ENCODE data around the gene FHOD1.
A peak's percentile ranks its signal among the peaks of the same experiment; 100 is the strongest.

The FHOD1 gene

DNA sequence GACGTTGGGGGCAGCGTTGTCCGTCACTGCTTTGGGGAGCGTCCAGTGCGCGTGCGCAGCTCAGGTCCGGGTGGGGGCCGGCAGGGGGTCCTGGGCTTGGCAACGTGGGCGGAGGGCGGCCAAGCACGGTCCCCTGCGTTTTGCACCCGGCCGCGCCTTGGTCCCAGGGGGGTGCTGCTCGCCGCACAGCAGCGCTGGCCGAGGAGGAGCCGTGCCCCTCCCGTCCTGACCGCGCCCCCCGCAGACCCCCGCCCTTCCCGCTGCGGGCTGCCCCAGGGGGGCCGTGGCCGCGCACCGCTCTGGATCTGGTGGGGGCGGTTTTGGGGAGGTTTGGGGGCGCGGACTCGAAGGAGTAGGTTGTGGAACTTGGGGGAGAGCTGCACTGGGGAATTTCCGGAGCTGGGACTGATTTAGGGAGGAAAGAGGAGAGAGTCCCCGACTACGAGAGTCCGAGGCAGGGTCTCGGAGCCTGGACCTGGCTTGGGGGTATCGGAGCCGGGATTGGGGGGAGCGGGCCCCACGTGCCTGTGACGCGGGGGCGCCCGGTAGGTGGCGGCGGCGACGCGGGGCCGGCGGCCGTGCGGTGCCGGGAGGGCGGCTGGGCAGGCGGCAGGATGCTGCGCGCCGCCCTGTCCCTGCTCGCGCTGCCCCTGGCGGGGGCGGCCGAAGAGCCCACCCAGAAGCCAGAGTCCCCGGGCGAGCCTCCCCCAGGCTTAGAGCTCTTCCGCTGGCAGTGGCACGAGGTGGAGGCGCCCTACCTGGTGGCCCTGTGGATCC lies 1.3 kb upstream of the FHOD1 start, which contains the start of gene SLC9A5:
TSS of gene SLC9A5 (plus strand) at position 579 of the 777 bp plus-strand sequence. CDS start at position 615, 36 bp downstream.
- no peak for DNase-seq

DNA sequence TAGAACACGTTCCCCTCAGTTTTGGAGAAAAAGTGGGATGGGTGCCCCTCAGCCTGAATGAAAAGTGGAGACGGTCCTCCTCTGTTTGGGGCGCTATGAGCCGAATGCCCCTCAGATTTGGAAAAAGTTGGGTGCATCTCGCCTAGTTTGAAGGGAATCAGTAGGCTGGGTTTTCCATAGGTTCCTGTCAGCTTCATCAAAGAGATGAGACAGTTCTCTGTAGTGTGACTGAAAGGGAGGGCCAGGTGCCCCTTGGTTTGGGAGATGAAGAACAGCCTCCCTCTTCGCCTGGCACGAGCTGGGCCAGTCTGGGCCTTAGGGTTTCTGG lies 756 bp upstream of the FHOD1 start:
- DNase-seq = no peak

DNA sequence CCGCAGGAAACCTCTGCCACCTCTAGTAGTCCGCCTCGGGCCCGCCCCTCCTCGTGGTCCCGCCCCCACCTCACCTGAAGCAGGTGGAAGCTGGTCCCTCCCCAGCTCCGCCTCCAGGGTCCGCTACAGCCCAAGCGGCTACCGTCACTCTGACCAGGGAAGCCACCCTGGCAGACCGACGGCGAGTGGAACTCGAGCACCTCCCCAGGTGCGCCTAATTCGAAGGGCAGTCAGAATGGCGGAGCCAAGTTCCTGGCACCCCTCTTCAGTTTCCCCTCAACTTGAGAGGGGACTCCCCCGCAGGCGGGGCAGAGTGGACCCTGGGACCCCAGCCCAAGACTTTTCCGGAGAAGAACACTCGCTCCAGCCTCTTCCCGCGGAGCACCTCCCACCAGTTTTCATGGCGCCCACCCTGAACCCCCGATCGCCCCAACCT lies 507 bp downstream of the FHOD1 start:
- DNase-seq = peak; percentile 44

DNA sequence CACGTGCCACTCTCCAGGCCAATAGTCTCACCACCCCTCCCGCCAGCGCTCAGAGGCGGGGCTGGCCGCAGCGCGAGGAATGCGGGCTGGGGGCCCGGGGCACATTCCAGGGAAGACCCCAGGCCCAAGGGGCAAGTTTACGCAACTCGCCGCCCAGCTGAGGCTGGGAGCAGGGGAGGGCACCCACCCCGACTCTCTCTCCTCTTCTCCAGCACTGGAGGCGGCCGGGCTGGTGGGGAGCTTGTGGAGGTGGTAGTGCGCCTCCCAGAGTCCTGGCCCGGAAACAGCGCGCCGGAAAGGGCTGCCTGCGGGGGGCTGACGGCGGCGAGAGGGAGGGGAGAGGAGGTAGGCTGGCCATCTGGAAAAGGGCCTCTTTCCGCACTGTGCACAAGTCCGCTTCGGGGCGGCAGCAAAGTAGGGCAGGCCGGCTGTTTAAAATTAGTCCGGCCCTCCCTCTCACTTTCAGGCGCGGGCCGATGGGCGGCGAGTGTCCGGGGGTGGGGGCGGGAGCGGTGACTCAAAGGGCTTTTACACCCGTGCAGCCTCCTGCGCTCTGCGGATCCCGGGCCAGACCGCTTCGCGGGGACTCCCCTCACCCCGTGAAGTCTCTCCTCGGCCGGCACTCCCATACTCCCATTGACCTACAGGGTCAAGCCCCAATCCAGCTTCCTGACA lies 1.1 kb downstream of the FHOD1 start:
- peak; percentile 22 for DNase-seq

DNA sequence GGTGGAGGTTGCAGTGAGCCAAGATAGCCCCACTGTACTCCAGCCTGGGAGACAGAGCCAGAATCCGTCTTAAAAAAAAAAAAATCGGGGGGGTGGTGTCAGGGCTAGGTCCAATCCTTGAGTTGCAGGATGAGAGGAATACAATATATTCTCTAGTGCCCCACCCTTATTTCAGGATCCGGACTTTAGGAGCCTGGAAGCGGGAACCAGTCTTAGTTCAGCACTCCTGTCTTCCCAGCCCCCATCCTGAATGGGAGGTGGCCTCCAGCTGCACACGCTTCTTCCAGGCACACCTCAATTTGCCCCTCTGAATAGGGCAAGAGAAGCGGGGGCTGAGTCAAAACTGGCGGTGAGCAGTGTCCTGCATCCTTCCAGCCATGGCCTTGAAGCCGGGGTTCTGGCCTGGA lies 1.6 kb downstream of the FHOD1 start:
- DNase-seq = no peak

DNA sequence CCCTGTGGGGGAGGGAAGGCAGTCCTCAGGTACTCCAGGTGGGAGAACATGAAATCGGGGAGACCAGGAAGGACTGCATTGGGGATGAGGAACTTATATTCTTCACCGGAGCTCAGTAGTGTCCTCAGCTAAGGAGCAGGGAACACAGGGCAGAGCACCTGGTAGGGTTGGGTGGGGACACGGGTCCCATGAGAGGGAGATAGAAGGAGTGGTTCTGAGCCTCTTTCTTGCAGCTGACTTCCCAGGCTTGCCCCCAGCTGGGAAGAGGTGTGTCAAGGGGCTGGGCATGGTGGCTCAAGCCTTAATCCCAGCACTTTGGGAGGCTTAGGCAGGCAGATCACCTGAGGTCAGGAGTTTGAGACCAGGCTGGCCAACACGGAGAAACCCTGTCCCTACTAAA lies 2.1 kb downstream of the FHOD1 start:
- no peak for DNase-seq

DNA sequence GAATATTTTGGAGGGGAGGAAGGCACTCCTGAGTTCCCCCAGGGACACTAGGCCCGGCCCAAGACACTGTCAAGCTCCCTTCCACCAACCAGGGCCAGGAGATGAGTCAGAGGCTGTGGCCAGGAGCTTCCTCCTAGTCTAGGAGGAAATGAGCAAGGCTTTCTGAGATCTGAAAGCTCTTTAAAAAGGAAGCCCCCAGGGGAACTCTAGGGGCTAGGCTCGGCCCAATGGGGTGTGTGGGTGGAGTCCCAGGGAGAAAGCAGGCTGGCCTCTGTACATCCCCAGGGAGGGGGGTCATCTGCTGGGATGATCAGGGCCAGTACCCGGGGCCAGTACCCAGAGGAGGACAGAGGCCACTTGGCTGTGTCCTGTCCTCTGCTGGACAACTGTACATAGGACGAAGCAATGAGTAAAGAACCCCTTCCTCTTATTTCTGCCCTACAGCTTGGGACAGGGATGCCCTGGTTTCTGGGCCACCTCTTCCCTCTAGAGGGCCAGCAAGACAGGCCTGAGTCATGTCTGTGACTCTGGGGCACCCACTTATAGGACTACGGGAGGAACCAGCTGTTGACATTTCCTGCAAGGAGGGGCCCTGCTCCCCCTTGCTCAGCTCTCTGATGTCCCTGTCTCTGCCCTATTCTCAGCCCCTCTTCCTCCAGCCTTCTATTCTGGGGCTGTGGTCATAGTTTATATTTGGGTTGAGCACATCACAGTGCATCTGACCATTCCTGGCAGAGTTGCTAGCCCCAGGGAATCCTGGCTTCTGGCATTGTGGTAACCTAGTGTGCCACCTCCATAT lies 2.7 kb downstream of the FHOD1 start:
- no peak for DNase-seq

DNA sequence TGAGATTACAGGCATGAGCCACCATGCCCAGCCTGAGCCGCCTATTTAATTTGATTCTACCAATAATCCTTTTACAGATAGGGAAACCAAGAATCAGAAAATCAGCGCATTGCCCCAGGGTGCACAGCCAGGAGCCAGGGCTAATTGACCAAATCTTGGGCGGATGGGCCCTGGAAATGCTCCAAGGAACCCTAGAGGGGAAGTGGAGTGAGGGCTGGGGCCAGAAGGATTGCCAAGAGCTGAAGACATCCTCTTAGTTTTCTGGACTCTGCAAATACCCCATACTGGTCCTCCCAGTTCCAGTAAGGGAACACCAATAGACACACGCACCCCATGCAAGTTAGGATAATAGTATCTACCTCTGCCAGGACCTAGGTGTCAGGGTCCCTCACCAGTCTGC lies 3.8 kb downstream of the FHOD1 start:
- no peak for DNase-seq

DNA sequence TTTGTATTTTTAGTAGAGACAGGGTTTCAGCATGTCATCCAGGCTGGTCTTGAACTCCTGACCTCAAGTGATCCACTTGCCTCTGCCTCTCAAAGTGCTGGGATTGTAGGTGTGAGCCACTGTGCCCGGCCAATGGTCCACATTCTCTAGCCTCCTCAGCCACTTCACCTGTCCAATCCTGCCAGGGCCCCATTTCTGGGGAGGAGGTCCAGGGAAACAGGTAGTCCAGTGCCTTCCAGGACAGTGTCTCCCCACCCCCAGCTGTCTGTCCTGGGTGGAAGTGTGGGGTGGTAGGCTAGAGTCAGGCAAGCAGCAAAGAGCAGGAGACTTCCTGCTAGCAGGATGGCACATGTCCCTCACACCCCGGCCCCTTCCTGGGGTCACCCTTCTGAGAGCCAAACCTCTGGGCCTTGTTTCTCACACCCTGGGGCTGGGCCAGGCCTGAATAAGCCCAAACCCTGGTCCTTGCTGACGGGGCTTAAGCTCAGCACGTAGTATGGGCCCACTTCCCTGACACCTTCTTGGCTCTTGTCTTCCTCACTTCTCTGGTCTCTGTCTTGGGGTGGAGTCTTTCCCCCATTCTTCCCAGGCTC lies 5.0 kb downstream of the FHOD1 start:
- no peak for DNase-seq

DNA sequence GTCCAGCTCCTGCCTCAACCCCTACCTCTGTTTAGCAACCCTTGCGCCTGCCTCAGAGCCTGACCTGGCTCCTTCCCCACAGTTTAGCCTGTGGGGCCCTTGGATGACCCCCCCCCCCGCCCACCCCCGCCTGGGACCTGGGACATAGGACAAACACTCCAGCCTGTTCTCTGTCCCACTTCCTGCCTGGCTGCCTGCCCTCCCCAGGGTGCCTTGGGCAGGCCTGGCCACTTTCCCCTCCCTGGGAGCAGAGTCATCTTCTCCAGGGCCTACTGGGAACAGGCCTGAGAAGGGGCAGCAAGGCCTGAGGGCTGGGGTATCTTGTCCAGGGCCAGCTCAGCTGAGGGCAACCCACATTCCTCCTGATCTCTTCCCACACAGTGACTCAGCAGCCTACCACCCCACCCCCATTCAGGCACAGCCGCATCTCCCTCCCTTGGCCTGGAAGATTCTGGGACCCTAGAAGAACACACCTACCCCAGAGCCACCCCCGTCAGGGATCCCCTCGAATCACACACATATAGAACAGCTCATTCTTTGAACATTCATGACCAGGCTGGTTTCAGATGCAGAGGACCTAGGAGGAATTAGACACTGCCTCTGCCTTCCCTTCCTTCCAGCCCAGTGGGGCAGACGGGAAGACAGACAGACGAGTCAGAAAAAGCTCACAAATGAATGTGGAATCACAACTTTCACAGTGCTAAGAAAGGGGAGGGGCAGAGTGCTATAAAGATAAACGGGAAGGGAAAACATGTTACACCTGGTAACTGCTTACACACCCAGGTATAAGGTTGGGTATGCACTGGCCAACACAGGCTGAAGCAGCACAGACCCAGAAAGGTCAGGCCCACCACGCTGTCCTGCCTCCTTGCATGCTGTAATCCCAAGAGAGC lies 6.0 kb downstream of the FHOD1 start:
- no peak for DNase-seq

DNA sequence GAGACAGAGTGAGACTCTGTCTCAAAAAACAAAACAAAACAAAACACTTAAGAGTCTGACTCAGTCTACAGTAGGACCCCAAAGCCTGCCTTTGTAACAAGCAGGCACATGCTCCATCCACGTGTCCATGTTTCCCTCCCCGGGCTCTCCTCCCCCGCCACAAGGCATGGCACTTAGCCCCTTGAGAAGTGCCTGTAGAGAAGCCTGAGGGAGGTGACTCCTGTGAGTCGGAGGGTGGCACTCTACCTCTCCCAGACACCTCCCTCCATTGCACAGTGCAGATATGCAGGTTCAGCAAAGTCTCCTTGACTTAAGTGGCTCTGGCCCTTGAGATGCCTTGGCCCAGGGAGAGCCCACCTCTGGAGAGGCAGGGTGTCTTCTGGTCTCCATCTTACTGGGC lies 6.8 kb downstream of the FHOD1 start:
- DNase-seq = no peak

DNA sequence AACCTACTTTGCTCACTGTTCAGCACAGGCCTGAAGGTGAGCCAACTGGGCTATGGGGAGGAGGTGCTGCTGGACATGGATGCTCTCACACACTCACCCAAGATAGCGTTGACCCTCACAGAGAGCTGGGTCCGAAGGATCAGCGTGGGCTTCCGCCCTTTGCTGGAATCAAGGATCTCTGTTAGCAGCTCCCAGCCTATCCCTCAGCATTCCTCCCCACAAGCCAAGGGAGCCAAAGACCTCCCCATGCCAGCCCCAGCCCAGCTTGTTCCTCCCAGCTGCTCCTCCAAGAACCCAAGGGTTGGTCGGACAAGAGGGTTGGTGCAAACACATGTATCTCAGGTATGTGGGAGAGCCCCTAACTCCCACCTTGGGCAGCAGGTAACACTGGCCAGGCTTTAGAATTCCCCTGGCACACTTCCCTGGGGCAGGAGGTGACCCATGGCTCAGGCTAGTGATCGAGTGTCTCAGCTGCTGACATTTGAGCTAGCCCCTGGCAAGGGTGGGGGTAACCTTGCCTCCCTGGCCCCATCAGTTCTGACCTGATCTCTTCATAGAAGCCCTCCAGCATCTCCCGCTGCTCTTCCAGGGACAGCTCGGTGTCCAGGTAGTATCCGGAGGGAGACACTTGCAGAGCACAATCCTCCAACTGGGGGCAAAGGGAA lies 8.3 kb downstream of the FHOD1 start:
- DNase-seq = no peak

DNA sequence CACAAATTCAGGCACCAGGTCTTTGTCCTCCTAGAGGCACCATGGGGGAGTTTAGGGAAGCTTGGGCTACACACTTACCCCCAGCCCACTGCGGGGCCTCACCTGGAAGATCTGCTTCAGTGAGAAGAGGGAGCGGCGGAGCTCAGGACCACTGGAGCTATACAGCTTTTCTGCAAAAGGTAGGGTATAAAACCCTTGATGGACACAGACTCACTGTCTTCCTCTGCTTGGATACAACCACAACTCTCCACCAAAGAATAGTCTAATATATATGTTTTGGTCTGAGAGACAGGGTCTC lies 9.1 kb downstream of the FHOD1 start:
- no peak for DNase-seq

DNA sequence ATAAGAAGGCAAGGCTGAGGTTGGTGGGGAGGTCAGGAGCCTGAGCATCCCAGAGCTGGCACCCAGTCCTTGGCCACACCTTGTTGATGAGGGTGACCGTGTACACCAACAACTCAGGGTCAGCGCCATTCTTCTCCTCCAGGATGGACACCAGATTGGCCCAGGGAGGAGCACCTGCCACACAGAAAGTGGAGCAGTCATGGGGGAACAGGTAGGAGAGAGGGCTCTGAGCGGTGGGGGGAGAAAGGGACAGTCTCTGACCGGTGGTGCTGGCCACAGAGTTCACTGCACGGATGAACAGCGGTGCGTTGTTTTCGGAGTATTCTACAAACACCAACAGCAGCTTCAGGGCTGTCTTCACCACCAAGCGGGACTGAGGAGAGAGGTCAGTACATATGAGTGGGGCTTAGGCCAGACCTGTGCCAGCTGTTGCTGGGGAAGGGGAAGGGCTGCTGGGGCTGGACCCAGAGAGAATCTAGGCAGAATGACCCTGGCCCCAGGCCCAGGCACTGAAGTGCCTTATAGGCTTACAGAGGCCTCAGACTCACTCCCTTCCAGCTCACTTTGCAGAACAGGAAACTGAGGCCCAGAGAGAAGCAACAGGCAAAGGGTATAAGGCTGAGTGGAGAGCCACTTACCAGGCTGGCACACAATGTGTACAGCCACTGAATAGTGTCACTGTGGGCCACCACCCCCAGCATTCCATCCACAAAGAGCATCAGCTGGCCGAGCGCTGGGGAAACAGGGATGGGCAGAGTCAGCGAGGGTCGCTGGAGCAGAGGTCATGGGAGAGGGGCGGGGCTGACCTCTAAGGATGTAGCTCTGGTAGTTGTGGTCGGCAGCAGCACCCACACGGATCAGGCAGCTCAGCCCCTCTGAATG lies 9.6 kb downstream of the FHOD1 start:
- no peak for DNase-seq

DNA sequence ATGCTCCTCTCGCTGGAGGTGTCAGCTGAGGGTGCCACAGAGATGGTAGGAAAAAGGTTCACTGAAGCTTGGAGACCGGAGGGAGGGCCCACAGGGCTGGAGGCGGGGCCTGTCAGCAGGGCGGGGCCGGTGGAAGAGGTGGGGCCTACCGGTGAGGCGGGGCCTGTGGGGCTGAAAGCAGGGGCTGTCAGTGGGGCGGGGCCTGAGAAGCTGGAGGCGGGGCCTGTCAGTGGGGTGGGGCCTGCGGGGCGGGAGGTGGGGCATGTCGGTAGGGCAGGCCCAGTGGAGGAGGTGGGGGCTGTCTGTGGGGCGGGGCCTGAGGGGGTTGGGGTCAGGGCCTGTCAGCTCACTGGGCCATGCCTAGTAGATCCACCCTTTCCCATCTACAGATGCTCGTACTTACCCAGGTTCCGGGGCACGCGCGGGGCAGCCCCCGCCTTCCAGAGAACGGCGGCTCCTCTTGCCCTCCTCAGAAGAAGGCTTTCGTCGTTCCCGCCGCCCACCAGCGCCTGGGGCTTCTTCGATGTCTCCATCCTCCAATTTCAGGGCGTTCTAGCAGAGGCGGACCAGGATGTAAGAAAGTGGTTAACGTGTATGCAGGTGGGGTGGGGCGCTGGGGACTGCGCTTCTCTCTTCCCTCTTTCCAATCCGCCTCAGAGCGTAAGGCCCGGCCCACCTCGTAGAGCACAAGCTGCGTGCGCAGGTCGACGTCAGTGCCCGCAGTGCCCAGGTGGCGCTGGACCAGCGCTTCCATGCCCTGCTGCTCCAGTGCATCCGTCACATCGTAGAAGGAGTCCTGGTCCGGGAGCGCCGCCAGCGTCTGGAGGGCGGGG lies 10.5 kb downstream of the FHOD1 start:
- DNase-seq = no peak

DNA sequence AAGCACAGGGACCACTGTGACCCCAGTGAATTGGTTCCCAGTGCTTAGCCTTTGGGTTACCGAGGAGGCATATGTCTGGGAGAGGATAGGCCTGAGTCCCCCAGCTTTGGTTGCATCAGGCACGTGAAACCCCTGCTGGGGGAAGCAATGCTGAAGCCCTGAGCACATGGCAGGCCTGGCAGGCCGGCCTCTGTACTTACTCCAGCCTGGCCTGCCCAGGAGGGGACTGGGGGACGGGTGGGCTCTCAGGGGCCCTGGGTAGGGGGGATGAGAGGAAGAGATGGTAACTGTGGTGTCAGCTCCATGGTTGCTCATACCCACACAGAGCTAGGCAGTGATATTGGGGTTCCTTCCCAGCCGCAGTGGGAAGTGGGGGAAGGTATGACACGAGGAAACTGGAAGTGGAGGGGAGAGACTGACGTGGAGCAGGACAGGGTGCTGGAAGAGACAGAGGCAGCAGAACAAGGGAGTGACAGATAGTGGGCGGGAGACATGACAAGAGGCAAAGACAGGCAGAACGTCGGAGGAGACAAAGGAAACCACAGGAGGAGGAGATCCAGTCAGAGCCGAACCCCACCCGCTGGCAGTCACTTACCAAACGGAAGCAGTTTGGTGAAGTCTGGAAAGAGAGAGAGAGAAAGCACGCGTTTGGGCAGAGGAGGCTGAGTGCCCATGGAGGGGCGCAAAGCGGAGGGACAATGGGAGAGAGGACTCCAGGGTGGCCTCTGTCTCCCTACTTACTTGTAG lies 11.3 kb downstream of the FHOD1 start:
- DNase-seq = no peak

DNA sequence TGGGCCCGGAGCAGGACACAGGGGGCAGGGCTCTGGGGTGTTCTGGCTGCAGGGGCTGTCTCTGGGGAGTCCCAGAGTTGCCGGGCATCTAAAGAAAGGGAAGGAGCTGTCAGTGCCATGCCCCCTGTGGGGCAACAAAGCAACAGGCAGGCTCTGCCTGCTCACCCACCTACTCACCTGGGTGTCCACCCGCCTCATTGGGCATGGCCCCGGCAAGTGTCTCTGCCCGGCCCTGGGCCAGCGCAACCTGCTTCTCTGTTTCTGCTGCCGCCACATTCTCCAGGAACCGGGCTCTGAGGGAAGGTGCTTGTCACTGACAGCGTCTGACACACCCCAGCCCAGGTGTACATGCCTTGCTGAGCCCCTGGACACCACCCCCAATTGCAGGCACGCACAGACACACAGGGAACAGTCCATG lies 13.1 kb downstream of the FHOD1 start:
- no peak for DNase-seq

DNA sequence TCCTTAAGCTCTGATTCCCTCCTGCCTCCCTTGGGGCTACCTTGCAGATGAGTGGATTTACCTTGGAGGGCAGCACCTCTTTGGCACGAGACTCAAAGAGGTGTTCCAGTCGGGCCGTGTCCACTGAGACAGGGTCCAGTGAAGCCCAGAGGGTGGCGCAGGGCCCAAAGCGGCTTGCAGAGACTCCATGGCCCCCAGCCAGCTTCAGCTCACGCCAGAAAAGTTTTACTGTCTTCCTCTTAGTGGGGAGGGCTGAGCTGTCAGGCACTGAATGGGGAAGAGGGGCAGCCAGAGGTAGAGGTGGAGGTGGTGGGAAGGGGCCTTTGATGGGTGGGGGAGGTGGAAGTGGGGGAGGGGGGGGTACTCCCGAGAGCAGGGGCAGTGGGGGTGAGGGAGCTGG lies 13.7 kb downstream of the FHOD1 start:
- no peak for DNase-seq

Data from NCI-H2171 treated with DMSO at 0.1 percent for 48 hours (cell line).